ENCODE results near the gene MMP23B.

GRCh38 chr1:1627261-1627828, 4.6 kb upstream of the MMP23B start:
- TF ChIP-seq CTCF (conservative IDR thresholded peaks at IDR 0.05; ENCODE audit: low read depth, low read length) (no peak), EZH2 (IDR thresholded peaks at IDR 0.05; ENCODE audit: borderline replicate concordance, low read depth, low read length, poor library complexity, severe bottlenecking) (no peak)
